GM12878 (cell line): ENCODE data around the gene TKT.

Experiments used
- JUND ChIP-seq: IDR thresholded peaks from 2 replicates; pipeline ENCODE4 v1.6.1; 2012; ENCODE audit warnings: low read depth, mild to moderate bottlenecking, low read length, improper control_type of control experiment, moderate library complexity
- PAX5 ChIP-seq: IDR thresholded peaks from 2 replicates; pipeline ENCODE4 v1.6.1; 2011; ENCODE audit warnings: low read depth, low read length, borderline replicate concordance
- TAF1 ChIP-seq: IDR thresholded peaks from 2 replicates; pipeline ENCODE4 v1.6.1; 2011; ENCODE audit warnings: mild to moderate bottlenecking, low read depth, low read length, borderline replicate concordance
- TBL1XR1 ChIP-seq: IDR thresholded peaks from 2 replicates; pipeline ENCODE4 v1.6.1; 2012; ENCODE audit warnings: low read depth, low read length, improper control_type of control experiment
- YY1 ChIP-seq: IDR thresholded peaks from 2 replicates; pipeline ENCODE4 v1.6.1; 2011; ENCODE audit warnings: low read depth, mild to moderate bottlenecking, low read length
- TF ChIP-seq, protein P1 (sequence below): fragments of 450-650 bp; IDR thresholded peaks from 2 replicates; pipeline ENCODE4 v1.6.1; 2017; ENCODE audit warnings: antibody characterized with exemption, mild to moderate bottlenecking, moderate library complexity
- TF ChIP-seq, protein P2 (sequence below): fragments of 450-650 bp; IDR thresholded peaks from 2 replicates; pipeline ENCODE4 v1.6.1; 2017; ENCODE audit warnings: mild to moderate bottlenecking, moderate library complexity

DNA sequence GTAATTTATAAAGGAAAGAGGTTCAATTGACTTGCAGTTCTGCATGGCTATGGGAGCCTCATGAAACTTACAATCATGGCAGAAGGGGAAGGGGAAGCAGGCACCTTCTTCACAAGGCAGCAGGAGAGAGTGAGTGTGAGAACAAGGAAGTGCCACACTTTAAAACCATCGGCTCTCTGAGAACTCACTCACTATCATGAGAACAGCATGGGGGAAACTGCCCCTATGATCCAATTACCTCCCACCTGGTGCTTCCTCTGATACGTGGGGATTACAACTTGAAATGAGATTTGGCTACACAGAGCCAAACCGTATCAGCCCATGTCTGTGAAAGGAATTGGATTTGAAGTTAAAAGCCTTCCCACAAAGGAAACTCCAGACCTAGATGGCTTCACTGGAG is 39.1 kb downstream of the TKT start:
- TF ChIP-seq, protein P1, sequence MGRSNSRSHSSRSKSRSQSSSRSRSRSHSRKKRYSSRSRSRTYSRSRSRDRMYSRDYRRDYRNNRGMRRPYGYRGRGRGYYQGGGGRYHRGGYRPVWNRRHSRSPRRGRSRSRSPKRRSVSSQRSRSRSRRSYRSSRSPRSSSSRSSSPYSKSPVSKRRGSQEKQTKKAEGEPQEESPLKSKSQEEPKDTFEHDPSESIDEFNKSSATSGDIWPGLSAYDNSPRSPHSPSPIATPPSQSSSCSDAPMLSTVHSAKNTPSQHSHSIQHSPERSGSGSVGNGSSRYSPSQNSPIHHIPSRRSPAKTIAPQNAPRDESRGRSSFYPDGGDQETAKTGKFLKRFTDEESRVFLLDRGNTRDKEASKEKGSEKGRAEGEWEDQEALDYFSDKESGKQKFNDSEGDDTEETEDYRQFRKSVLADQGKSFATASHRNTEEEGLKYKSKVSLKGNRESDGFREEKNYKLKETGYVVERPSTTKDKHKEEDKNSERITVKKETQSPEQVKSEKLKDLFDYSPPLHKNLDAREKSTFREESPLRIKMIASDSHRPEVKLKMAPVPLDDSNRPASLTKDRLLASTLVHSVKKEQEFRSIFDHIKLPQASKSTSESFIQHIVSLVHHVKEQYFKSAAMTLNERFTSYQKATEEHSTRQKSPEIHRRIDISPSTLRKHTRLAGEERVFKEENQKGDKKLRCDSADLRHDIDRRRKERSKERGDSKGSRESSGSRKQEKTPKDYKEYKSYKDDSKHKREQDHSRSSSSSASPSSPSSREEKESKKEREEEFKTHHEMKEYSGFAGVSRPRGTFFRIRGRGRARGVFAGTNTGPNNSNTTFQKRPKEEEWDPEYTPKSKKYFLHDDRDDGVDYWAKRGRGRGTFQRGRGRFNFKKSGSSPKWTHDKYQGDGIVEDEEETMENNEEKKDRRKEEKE = no peak
- no peak for TF ChIP-seq PAX5
- TF ChIP-seq, protein P2, sequence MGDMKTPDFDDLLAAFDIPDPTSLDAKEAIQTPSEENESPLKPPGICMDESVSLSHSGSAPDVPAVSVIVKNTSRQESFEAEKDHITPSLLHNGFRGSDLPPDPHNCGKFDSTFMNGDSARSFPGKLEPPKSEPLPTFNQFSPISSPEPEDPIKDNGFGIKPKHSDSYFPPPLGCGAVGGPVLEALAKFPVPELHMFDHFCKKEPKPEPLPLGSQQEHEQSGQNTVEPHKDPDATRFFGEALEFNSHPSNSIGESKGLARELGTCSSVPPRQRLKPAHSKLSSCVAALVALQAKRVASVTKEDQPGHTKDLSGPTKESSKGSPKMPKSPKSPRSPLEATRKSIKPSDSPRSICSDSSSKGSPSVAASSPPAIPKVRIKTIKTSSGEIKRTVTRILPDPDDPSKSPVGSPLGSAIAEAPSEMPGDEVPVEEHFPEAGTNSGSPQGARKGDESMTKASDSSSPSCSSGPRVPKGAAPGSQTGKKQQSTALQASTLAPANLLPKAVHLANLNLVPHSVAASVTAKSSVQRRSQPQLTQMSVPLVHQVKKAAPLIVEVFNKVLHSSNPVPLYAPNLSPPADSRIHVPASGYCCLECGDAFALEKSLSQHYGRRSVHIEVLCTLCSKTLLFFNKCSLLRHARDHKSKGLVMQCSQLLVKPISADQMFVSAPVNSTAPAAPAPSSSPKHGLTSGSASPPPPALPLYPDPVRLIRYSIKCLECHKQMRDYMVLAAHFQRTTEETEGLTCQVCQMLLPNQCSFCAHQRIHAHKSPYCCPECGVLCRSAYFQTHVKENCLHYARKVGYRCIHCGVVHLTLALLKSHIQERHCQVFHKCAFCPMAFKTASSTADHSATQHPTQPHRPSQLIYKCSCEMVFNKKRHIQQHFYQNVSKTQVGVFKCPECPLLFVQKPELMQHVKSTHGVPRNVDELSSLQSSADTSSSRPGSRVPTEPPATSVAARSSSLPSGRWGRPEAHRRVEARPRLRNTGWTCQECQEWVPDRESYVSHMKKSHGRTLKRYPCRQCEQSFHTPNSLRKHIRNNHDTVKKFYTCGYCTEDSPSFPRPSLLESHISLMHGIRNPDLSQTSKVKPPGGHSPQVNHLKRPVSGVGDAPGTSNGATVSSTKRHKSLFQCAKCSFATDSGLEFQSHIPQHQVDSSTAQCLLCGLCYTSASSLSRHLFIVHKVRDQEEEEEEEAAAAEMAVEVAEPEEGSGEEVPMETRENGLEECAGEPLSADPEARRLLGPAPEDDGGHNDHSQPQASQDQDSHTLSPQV = no peak
- TF ChIP-seq TBL1XR1 = no peak
- no peak for TF ChIP-seq YY1
- no peak for TF ChIP-seq TAF1
- no peak for TF ChIP-seq JUND
